Adrenal gland (tissue), 5 donors: ENCODE results near the gene RAD51B.

ENCODE experiments used
- CTCF ChIP-seq, 6 experiments: fragments of 450-650 bp in 4 of 6; fragments of 200-600 bp in 2 of 6; sonication (generic) in 1 of 6; IDR thresholded peaks; 1 replicate in 5 of 6; 2 replicates in 1 of 6; pipeline versions ENCODE4 v1.5.1 to v1.8.0; 2016 to 2021; ENCODE audit warnings: antibody characterized with exemption in 6 of 6, mild to moderate bottlenecking in 2 of 6, moderate library complexity in 1 of 6
- POLR2A ChIP-seq, 2 donors: fragments of 450-650 bp; IDR thresholded peaks; one replicate each; pipeline ENCODE4 v1.6.1; 2017; ENCODE audit warnings: antibody characterized with exemption in 2 of 2, mild to moderate bottlenecking in 2 of 2, moderate library complexity in 1 of 2
- donor health status: DM: no; HTN: no; CAD: no.

- no peak for TF ChIP-seq CTCF (IDR thresholded peaks at IDR 0.05)
- no peak for TF ChIP-seq POLR2A (IDR thresholded peaks at IDR 0.05)
Observed at GRCh38 chr14:68624541-68625220, 805.1 kb downstream of the RAD51B start.
